ENCODE data around the gene GALNT7.

Gene GALNT7

GRCh38 chr4:173273941-173274340, 105.3 kb downstream of the GALNT7 start:
- H3K4me3 Mint-ChIP-seq, result no peak overlapping the region
- no peaks in the 10 kb centered on the region for H3K9me3 Mint-ChIP-seq
- no peak for DNase-seq
- H3K4me1 Mint-ChIP-seq (ENCODE audit: low read depth in 2 of 2), result peaks cover 2 to 27% of the 10 kb centered on the region in 2 donors
- H3K27me3 Mint-ChIP-seq, result no peaks in the 10 kb centered on the region
- no peak for ATAC-seq (replicated peaks)
- no peak overlapping the region for H3K27ac Mint-ChIP-seq
- no peaks in the 10 kb centered on the region for H3K36me3 Mint-ChIP-seq (ENCODE audit: insufficient read depth)

GRCh38 chr4:173274744-173275143, 106.1 kb downstream of the GALNT7 start:
- Mint-ChIP-seq H3K36me3 (ENCODE audit: insufficient read depth) (no peaks in the 10 kb centered on the region), H3K4me1 (ENCODE audit: low read depth in 2 of 2) (peaks cover 3 to 23% of the 10 kb centered on the region in 2 donors), H3K27me3 (no peaks in the 10 kb centered on the region), H3K27ac (no peak overlapping the region), H3K9me3 (no peaks in the 10 kb centered on the region), H3K4me3 (no peak overlapping the region)
- no peak for ATAC-seq (replicated peaks)
- DNase-seq, result no peak

- DNase-seq (no peak), ATAC-seq (replicated peaks) (no peak)
- H3K9me3 Mint-ChIP-seq, result no peaks in the 10 kb centered on the region
- H3K27ac Mint-ChIP-seq, result no peak overlapping the region
- H3K27me3 Mint-ChIP-seq, result no peaks in the 10 kb centered on the region
- no peak overlapping the region for H3K4me3 Mint-ChIP-seq
- no peaks in the 10 kb centered on the region for H3K36me3 Mint-ChIP-seq (ENCODE audit: insufficient read depth)
- H3K4me1 Mint-ChIP-seq (ENCODE audit: low read depth in 2 of 2), result peaks cover 3 to 20% of the 10 kb centered on the region in 2 donors
Measured at GRCh38 chr4:173275150-173275549, 106.5 kb downstream of the GALNT7 start.

- Mint-ChIP-seq H3K4me3 (no peak overlapping the region), H3K4me1 (ENCODE audit: low read depth in 2 of 2) (peaks cover 8 to 19% of the 10 kb centered on the region in 2 donors), H3K27ac (no peak overlapping the region), H3K36me3 (ENCODE audit: insufficient read depth) (no peaks in the 10 kb centered on the region), H3K9me3 (no peaks in the 10 kb centered on the region), H3K27me3 (no peaks in the 10 kb centered on the region)
- DNase-seq (no peak), ATAC-seq (replicated peaks) (no peak)
Measured at GRCh38 chr4:173277340-173277739, 108.7 kb downstream of the GALNT7 start.

- Mint-ChIP-seq H3K36me3 (ENCODE audit: insufficient read depth) (no peaks in the 10 kb centered on the region), H3K9me3 (no peaks in the 10 kb centered on the region), H3K4me3 (no peak overlapping the region), H3K27ac (no peak overlapping the region), H3K4me1 (ENCODE audit: low read depth in 2 of 2) (peaks cover 8% of the 10 kb centered on the region in 2 donors), H3K27me3 (no peaks in the 10 kb centered on the region)
- no peak for ATAC-seq (replicated peaks)
- no peak for DNase-seq
Measured at GRCh38 chr4:173280998-173281397, 112.4 kb downstream of the GALNT7 start.

GRCh38 chr4:173281406-173282255, 113.0 kb downstream of the GALNT7 start:
- Mint-ChIP-seq H3K27ac (no peak overlapping the region), H3K27me3 (no peaks in the 10 kb centered on the region), H3K36me3 (ENCODE audit: insufficient read depth) (no peaks in the 10 kb centered on the region), H3K4me1 (ENCODE audit: low read depth in 2 of 2) (peaks cover 8% of the 10 kb centered on the region in 2 donors), H3K4me3 (no peak overlapping the region), H3K9me3 (no peaks in the 10 kb centered on the region)
- DNase-seq (no peak), ATAC-seq (replicated peaks) (no peak)

GRCh38 chr4:173282256-173282562, 113.6 kb downstream of the GALNT7 start:
- ATAC-seq (replicated peaks) (no peak), DNase-seq (no peak)
- Mint-ChIP-seq H3K27ac (no peak overlapping the region), H3K4me1 (ENCODE audit: low read depth in 2 of 2) (peaks cover 8% of the 10 kb centered on the region in 2 donors), H3K27me3 (no peaks in the 10 kb centered on the region), H3K36me3 (ENCODE audit: insufficient read depth) (no peaks in the 10 kb centered on the region), H3K9me3 (no peaks in the 10 kb centered on the region), H3K4me3 (no peak overlapping the region)

- no peak overlapping the region for H3K27ac Mint-ChIP-seq
- no peaks in the 10 kb centered on the region for H3K36me3 Mint-ChIP-seq (ENCODE audit: insufficient read depth)
- H3K27me3 Mint-ChIP-seq, result no peaks in the 10 kb centered on the region
- no peak for ATAC-seq (replicated peaks)
- H3K4me3 Mint-ChIP-seq, result no peak overlapping the region
- DNase-seq, result no peak
- no peaks in the 10 kb centered on the region for H3K9me3 Mint-ChIP-seq
- peaks cover 8% of the 10 kb centered on the region in 2 donors for H3K4me1 Mint-ChIP-seq (ENCODE audit: low read depth in 2 of 2)
Measured at GRCh38 chr4:173282626-173283025, 114.0 kb downstream of the GALNT7 start.

GRCh38 chr4:173284463-173284862, 115.9 kb downstream of the GALNT7 start:
- no peaks in the 10 kb centered on the region for H3K9me3 Mint-ChIP-seq

GRCh38 chr4:173287486-173287885, 118.9 kb downstream of the GALNT7 start:
- no peak overlapping the region for H3K27ac Mint-ChIP-seq
- DNase-seq (no peak), ATAC-seq (replicated peaks) (no peak)
- no peaks in the 10 kb centered on the region for H3K9me3 Mint-ChIP-seq
- no peaks in the 10 kb centered on the region for H3K27me3 Mint-ChIP-seq
- H3K36me3 Mint-ChIP-seq (ENCODE audit: insufficient read depth), result no peaks in the 10 kb centered on the region
- no peak overlapping the region for H3K4me3 Mint-ChIP-seq
- H3K4me1 Mint-ChIP-seq (ENCODE audit: low read depth in 2 of 2), result peaks cover 9 to 11% of the 10 kb centered on the region in 2 donors

More at GRCh38 chr4:173284463-173284862, 115.9 kb downstream of the GALNT7 start:
- DNase-seq (no peak), ATAC-seq (replicated peaks) (no peak)
- H3K27ac Mint-ChIP-seq, result no peak overlapping the region
- H3K4me1 Mint-ChIP-seq (ENCODE audit: low read depth in 2 of 2), result peaks cover 11 to 15% of the 10 kb centered on the region in 2 donors
- no peaks in the 10 kb centered on the region for H3K27me3 Mint-ChIP-seq
- no peaks in the 10 kb centered on the region for H3K36me3 Mint-ChIP-seq (ENCODE audit: insufficient read depth)
- no peak overlapping the region for H3K4me3 Mint-ChIP-seq

GRCh38 chr4:173288296-173288695, 119.7 kb downstream of the GALNT7 start:
- Mint-ChIP-seq H3K27ac (no peak overlapping the region), H3K36me3 (ENCODE audit: insufficient read depth) (no peaks in the 10 kb centered on the region), H3K4me3 (no peak overlapping the region), H3K27me3 (no peaks in the 10 kb centered on the region), H3K4me1 (ENCODE audit: low read depth in 2 of 2) (peaks cover 9 to 11% of the 10 kb centered on the region in 2 donors), H3K9me3 (no peaks in the 10 kb centered on the region)
- ATAC-seq (replicated peaks) (peak; percentile 46), DNase-seq (peak; percentile 63 to 67 (median 65))

GRCh38 chr4:173288698-173289352, 120.2 kb downstream of the GALNT7 start:
- no peaks in the 10 kb centered on the region for H3K27me3 Mint-ChIP-seq
- no peaks in the 10 kb centered on the region for H3K9me3 Mint-ChIP-seq
- H3K36me3 Mint-ChIP-seq (ENCODE audit: insufficient read depth), result no peaks in the 10 kb centered on the region
- H3K4me1 Mint-ChIP-seq (ENCODE audit: low read depth in 2 of 2), result peaks cover 9 to 11% of the 10 kb centered on the region in 2 donors
- H3K4me3 Mint-ChIP-seq, result peak overlapping the region; percentile 10 to 31
- DNase-seq (no peak), ATAC-seq (replicated peaks) (no peak)
- H3K27ac Mint-ChIP-seq, result peak overlapping the region in 1 of 2 donors; percentile 63

GRCh38 chr4:173289353-173289727, 120.7 kb downstream of the GALNT7 start:
- H3K36me3 Mint-ChIP-seq (ENCODE audit: insufficient read depth), result peaks cover under 1% of the 10 kb centered on the region
- ATAC-seq (replicated peaks) (no peak), DNase-seq (no peak)
- no peaks in the 10 kb centered on the region for H3K27me3 Mint-ChIP-seq
- peaks cover 9 to 11% of the 10 kb centered on the region in 2 donors for H3K4me1 Mint-ChIP-seq (ENCODE audit: low read depth in 2 of 2)
- peak overlapping the region in 1 of 2 donors; percentile 63 for H3K27ac Mint-ChIP-seq
- no peaks in the 10 kb centered on the region for H3K9me3 Mint-ChIP-seq
- H3K4me3 Mint-ChIP-seq, result peak overlapping the region; percentile 10 to 31

GRCh38 chr4:173291899-173292298, 123.3 kb downstream of the GALNT7 start:
- Mint-ChIP-seq H3K4me1 (ENCODE audit: low read depth in 2 of 2) (peaks cover 9 to 11% of the 10 kb centered on the region in 2 donors), H3K4me3 (no peak overlapping the region), H3K36me3 (ENCODE audit: insufficient read depth) (peaks cover 4% of the 10 kb centered on the region), H3K9me3 (no peaks in the 10 kb centered on the region), H3K27me3 (no peaks in the 10 kb centered on the region), H3K27ac (no peak overlapping the region)
- DNase-seq (no peak), ATAC-seq (replicated peaks) (no peak)

Measured in effector memory CD8-positive, alpha-beta T cell (primary cell).